NCI-H1417 (cell line): ENCODE measurements around the gene HJURP.

ENCODE experiments used
- DNase-seq, 3 experiments: peaks; one replicate each; lab custom pipeline; 2025; lab: John Stamatoyannopoulos, UW

HJURP gene

DNA sequence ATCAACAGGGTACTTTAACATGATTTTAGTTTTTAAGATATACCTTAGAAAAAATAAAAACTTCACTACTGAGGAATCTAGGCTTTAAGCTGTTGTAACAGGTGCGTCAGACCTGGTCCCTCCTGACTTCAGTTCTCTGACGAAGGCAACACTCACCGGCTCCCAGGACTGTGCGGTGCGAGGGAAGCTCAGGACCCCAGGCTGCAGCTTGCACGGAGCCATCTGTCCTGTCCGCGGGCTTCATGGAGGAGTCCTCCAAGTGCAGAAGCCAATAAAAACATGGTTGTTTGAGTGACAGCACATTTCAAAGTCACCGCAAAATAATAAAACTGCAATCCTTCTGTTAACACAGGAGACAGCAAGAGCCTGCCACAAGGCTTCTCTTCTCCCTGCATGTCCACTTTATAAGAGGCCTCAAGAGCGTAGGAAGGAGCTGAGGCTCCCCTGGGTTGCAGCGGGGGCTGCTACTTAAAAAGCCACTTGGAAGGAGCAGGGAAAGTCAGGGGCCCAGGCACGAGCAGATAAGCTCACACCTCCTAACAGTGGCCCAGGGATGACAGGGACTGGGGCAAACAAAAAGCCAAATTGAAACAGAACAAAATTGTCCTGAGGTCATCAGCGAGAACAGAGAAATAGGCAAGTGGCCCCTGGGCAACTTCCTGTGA is 4.6 kb downstream of the HJURP start:
- no peak for DNase-seq

DNA sequence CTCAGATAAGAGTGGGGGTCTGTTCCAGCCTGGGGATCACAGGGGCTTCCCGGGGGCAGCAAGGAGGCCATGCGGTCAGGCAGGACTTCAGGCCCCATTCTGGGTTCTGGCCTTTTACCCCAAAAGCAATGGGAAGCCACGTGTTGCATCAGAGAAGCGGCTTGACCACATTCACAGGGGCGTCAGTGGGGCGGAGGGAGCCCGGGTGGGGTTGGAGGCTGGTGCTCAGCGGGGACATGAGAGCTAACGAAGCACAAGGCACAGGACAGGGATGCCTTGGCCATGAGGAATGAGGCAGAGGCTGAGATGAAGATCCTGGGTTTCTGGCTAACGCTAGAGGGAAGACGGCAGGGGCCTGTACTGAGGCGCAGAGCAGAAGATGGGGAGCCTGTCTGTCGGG is 6.1 kb downstream of the HJURP start:
- DNase-seq, result no peak

DNA sequence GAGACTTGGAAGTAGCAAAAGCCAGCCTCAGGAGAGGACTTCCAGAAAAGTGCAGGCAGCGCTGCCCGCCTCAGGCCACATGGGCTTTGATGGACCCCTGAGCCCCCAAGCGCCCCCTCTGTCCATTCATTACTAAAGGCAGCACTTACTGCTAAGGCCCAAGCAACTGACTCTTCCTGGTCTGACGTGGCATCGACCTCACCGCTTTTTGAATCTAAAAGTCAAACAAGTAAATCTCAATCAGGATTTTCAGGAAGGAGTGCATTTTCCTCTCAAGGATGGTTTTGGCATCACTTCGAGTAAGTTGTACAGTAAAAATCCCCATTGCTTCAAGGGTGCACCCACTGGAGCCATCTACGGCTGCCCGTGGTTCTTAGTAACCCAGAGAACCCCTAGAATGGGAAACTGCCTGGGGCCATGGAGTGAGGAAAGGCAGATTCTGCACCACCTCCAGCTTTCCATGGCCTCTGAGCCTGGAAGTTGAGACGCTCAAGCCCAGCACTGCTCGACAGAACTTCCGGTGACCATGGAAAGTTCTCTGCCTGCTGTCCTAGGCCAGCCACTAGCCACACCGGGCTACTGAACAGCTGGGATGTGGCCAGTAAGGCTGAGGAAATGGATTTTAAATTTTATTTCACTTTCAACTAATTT is 7.0 kb downstream of the HJURP start:
- no peak for DNase-seq

DNA sequence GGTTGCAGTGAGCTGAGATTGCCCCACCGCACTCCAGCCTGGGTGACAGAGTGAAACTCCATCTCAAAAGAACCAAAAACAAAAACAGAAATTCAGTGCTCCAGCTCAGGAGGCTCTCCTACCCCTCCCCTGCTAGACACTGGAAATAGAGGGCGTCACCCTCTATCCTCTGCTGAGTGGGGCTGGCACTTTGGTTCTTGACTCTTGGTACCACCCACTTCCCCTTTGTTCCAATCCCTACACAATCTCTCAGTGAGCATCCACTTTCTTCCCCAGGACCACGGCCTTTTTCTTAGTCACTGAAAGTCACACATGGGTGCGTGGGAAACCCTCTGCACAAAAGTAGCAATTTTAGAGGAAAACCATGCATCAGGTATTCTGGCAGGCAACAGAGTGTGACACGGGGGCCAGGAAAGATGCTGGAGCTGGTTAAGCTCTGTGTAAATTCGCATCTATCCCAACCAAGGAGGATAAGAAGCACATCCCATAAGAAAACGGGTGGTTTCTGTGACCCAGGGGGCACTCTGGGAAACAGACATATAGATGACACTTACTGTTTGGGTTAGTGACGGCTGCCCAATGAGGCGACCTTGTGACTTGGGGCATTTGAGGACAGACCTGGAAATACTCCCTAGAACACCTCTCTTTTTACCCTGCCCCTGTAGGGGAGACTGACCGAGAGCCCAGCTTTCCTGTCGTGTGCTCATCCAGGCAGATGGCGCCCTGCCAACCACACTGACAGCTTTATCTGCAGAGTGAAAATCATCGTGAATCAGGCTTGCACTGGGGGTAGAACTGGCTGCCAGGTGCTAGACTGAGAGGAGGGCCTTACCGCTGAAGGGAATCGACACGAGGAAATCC is 7.7 kb downstream of the HJURP start:
- peak in 1 of 3 experiments; percentile 6 for DNase-seq

DNA sequence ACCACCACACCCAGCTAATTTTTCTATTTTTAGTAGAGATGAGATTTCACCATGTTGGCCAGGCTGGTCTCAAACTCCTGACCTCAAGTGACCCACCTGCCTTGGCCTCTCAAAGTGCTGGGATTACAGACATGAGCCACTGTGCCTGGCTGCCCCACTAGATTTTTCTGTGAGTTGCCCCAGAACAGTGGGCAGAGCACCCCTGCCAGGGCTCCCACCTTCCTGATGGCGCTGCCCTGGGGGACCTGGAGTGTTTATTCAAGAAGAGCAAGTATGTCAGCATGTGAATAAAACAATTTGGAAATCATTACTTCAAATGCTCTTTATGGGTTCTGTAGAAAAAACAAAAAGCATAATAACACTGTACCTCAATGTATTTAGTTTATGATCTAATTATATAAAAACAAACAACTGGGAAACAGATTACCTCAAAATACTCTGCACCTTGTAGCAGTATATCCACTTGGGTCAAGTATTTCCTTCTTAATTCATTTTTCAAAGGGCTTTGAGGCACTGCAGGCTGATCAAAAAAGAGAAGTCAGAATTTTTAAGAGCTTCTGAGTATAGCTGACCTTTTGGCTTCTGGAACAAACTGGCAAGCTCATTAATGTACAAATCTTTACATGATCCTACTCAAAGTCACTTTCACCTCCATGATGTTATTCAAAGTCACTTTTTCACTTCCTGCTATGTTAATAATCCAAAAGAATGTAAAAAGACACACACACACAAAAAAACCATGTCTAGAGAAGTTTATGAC is 8.9 kb downstream of the HJURP start:
- no peak for DNase-seq

DNA sequence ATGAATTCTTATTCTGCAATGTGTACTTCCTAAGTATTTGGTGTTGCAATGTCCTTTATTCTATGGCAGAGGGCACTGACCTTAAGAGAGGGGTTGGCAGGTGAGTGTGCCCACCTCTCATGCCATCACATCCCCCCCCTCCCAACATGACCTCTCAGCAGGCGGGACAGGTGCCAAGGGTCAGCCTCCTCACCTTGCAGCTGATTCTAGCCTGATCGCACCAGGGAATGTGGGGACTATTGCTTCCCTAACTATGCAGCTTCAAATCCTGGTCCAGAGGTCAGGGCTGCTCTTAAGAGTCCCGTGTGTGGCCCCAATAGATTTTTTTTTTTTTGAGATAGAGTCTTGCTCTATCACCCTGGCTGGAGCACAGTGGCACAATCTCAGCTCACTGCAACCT is 9.5 kb downstream of the HJURP start:
- no peak for DNase-seq

DNA sequence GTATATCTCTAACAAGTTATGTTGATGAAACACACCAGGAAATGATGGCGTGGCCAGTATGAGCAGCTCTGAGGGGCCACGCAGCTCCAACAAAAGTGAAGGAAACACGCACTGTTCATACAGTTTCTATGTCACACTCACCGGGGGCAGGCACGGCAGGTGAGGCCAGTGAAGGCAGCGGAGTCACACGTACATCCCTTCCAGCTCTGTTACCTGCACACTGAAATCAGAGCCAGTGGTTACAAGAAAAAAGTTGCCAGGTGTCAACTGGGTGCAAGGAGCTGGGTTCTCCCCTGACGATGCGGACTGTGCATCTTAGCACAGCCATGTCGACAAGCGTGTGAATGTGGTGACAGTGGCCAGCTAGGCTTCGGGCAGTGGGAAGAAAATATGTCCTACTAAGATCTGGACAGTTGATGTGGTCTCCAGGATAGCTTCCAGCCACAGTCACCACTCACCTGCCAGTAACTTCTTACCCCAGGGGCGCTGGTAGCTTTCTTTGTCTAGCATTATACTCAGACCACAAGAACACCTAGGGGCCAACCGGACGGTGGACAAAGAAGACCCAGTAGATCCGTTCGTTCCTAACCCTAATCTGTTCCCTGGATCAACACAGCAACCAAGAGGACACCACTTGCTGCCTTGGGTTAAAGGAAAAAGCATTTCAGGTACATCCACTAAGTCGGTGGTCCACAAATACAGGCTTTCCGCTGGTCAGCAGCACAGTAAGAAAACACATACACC is 10.1 kb downstream of the HJURP start:
- DNase-seq, result no peak

DNA sequence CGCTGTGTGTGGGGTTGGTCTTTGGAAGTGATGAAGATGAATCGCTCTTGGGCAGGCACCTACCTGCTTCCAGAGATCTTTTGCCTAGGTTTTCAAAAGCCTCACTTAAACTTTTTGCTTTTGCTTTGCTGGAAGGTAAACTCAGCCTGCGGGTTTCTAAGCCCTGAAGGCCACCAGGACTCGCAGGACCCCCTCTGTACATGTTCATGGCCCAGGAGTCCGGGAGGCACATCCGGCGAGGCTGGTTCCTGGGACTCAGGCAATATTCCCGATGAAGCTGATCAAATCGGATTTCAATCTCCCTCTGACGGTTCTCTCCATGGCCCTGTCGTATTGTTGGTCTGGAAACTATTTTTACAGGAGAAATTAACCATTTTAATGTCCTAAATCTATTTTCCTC is 13.2 kb downstream of the HJURP start:
- no peak for DNase-seq

DNA sequence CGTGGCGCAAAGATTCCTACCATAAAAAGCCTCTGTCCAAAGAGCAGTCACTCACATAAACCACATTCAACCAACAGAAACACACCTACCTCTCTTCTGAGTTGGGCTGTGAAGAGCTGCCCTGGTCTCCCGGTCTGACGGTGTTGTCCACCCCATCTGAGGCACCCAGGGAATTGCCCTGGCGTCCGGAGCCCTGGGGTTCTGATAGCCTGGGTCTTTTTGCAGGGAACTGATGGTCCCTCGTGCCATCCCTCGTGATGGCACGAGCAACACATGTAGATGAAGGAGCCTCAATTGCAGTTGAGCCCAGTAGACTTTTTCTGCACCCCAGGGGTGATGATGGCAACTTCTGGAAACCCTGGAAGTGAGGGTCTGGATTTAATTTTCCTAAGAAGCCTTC is 13.8 kb downstream of the HJURP start:
- no peak for DNase-seq

DNA sequence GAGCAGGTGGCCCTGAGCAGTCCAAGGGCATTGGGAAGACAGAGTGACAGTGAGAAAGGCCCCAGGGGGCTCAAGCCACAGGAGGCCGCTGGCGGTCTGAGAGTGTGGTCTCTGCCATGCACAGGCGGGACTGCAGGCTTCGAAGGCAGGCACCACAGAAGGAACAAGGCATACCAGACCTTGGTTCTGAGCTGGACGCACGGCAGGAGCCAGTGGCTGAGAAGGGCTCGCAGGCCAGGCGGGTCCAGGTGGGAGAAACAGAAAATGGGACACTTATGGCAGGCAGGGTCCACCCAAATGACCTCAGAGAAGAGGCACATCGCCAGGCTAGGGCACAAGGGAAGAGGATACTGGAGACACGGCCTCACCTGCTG is 14.9 kb downstream of the HJURP start:
- DNase-seq, result no peak

DNA sequence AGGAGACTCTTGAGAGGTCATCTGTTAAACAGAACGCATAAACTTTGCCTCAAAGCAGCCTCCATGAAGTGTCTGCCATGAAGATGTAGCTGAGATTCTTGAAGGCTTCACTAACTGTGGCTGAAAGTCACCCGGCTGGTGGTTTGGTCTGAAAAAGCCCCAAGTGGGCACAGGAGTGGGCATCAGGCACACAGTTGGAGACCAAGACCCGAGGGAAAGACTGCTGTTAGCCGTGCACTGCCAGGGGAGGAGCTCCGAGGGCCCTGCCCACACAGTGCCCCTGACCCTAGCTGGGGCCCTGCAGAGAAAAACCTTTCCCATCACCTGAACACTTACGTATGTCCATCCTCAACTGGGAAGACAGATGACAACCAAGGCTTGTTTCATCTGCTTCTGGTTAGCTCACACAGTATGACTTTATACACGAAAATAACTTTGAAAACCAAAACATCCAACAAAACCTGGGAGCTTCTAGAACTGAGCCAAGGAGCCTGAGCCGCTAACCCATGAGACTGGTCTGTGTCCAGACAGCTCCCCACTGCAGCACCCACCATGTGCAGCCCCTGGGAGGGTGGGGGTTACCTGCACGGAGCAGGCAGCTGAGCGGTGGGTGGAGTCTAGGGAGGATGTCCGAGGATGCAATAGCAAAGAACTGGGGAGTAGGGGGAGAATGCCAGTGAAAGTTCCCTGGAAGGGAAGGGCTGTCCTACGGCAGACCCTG is 15.4 kb downstream of the HJURP start:
- DNase-seq, result no peak

DNA sequence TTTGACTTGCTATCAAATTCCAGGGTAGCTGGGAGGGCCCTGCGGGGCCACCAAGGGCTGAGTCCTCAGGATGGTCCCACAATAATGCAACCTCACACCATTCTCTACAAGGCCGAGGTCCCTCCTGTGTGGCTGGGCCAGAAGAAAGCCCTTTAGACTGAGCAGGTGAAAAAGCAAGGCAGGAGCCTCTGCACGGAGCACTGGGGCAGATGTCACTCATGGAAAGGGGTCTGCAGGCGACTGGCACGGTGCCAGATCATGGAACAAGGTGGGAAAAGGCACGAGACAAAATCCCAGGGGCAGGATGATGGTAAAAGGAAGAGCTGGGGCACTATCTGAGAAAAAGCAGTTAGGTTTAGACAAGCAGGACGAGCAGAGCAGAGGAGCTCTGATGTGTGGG is 16.1 kb downstream of the HJURP start:
- no peak for DNase-seq

DNA sequence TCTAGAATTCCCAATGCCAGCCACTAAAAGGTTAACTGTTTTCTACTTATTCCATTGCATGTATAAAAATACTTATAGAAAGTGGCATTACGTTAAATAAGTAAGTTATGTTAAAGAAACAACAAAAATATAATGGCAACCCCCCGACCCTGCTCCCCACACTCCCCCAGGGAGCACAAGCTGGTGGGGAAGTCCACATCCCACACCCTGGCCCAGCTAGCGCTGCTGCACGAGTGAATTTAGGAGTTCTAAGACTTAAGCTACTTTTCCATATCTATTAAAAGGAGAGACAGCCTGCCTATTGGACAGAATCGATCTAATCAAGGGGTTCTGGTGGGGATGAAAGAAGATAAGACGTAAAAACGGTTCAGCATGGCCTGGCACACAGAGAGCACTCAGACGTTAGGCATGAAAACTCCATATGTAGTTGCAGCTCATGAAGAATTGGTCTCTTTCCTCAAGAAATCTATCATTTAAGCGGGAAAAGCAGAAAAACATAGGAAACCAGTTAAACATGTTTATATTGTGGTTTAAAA is 16.6 kb downstream of the HJURP start:
- no peak for DNase-seq

DNA sequence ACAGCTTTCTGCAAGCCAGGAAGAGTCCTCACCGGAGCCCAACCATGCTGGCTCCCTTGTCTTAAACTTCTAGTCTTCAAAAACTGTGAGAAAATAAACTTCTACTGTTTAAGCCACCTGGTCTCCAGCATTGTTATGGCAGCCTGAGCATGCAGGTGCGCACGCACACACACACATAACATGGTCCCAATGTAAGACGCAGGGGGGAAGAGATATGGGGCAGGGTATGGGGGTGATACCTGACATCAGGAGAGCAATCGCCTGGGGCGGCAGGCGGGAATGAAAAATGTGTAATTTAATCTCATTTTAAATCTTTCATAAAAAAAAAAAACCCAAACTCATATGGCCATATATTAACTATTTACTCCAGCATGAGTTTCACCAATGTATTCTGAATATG is 18.0 kb downstream of the HJURP start:
- DNase-seq, result no peak

DNA sequence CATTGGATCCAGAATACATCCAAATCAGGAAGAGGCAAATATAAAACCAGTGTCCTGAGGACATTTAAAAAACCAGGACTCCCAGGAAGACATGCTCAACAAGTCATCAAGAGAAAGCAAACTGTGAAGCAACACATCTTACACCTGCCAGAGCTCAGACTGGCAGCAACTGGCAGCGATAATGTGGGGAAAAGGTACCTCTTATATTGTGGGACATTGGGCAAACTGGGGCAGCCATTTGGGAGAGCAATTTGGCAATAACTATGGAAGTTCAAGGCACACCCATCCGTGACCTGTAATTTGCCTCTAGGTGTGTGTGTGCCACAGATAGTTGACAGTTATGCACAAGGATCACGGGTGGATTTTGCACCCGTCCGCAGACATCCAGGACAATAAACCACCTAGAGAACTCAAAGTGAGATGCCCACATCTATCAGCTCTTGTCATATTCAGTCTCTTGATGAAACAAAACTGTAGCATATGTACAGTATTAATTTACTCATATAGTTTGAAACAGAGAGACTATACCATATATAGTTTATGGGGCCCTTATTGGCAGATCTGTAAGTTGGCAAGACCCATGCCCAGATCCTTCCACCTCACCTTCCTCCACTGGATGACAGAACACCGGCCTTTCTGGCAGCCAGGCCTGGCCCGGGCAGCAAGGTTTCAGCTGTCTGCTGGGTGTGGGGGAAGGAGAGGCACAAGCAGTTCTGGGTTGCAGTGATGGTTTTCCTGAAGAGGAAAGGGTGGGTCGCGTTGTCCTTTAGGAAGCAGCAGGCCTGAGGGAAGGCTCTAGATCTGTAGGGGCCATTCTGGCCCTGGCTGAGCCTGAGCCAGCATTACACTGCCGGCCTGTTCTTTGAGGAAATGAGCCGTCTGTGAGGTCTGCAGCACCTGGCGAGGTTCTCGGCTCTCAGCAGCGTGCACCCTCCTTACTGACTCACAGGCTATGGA is 18.8 kb downstream of the HJURP start:
- DNase-seq, result no peak

DNA sequence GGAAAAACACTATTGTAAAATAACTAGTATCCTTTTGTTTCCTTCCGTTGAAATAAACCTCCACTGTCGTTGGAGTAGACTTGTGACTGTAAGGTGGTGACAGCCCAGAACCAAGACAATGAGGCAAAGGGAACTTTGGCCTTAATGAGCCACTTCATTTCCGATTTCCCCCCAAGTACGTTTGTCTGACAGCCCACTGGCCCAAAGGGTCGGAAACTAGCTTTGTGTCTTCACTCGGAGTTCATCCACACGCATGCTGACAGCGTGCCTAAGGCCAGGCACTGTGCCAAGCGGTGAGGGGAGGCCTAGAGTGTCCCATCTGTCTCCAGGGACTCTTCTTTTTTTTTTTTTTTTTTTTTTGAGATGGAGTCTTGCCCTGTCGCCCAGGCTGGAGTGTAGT is 21.0 kb downstream of the HJURP start:
- peak in 1 of 3 experiments; percentile 45 for DNase-seq

DNA sequence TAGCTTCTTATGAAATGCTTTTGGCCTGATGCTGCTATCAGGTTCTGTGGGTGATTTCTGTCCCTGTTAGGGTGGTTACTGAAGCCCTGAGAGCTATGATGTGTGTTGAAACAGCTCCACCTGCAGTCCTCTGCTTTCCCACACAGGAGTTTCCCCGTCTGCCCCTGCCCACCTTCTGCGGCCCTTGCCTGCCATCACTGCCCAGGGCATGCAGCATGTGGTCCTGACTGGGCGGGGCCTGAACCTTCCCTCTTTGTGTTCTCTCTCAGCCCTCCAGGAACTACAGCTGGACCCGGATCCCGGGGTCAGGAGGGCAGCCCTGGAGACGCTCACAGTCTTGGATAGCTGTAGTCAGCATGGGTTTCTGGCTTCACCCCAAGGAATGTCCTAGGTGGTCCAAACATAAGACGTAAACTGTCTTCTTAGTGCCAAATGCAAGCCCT is 21.4 kb downstream of the HJURP start:
- peak; percentile 2 to 52 (median 25) for DNase-seq

DNA sequence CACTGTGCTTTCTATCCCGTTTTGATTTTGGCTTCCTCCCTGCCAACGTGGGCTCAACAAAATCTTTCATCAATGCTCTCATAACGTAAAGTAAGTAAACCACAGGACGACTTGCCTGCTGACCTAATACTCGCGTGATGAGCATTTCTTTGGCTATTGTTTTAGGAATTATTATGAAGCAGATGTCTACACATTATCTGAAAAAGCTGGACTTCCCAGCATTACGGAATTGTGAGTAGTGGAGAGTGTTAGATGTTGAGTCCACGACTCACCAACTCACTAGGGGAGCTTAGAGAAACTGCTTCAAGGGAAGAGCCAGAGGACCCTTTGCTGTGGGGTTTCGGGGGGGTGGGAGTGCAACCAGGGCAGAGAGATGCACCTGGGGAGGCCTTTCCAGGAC is 21.9 kb downstream of the HJURP start:
- DNase-seq, result no peak

DNA sequence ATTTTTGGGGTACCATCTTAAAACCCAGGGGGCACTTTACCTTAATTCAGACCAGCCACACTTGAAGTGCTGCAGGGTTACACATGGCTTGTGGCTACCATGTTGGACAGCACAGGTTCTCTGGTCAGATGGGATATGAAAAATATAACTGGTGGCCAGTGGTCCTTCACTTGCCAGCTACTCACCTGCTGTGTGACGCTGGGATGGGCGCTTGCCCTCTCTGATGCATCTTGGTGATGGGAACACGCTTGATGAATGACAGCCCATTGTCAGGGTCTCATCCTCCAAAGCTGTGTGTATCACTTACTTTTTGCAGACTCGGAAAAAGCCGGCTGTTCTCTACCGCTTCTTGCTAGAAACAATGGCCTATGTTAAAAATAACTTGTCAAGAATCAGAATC is 22.5 kb downstream of the HJURP start:
- DNase-seq, result no peak
